Endothelial cell of umbilical vein (primary cell): ENCODE measurements around the gene SSUH2. TPM values are rescaled to one million over a fixed set of nuclear protein-coding genes. Genes with fewer than 3 reads are reported as not detected.
"Not testable (repeated sequence)": the region's sequence is repeated elsewhere in the genome, so short reads cannot be mapped to it uniquely, and the experiment has no call there.

Source experiments
- Bru-seq: library from RNA; stranded (reverse); fragments of 400-500 nt; gene quantifications from one replicate; lab custom pipeline; 2021; lab: Mats Ljungman, UMichigan
- BruChase-seq, 2 experiments: library from RNA; stranded (reverse); fragments of 400-500 nt; gene quantifications; one replicate each; lab custom pipeline; 2021; lab: Mats Ljungman, UMichigan
- BruUV-seq: library from RNA; stranded (reverse); fragments of 400-500 nt; replicated peaks from 2 replicates; lab custom pipeline; 2021; lab: Mats Ljungman, UMichigan
- CTCF ChIA-PET: fragments of 300-600, 350-600 bp; sonication (Branson Sonifier 250); formaldehyde crosslinking; loops from one replicate; lab custom pipeline; 2021; ENCODE audit warnings: antibody characterized with exemption, inconsistent platforms; lab: Charles Lee
- POLR2A ChIA-PET: fragments of 300-600, 350-600 bp; sonication (Branson Sonifier 250); formaldehyde crosslinking; loops from one replicate; lab custom pipeline; 2021; ENCODE audit warnings: antibody characterized with exemption, inconsistent platforms; lab: Charles Lee
- DNase-seq: peaks from one replicate; pipeline ENCODE4 v3.0.0-alpha.2; 2011; ENCODE audit warnings: low read depth, low spot score
- FAIRE-seq: peaks from 2 replicates; lab custom pipeline; 2011; peaks lifted over from hg19 to GRCh38; lab: Jason Lieb, UNC
- H2AFZ ChIP-seq: 2 replicates; pipeline ENCODE4 v1.6.0; 2012; ENCODE audit warnings: low read depth, low read length, control low read depth, inconsistent platforms
- H3K27ac ChIP-seq: 2 replicates; pipeline ENCODE4 v1.5.1; 2011; ENCODE audit warnings: low read depth, mild to moderate bottlenecking, control low read depth, low read length, moderate library complexity; ENCODE audit not compliant: insufficient read depth
- H3K27me3 ChIP-seq, 2 experiments: 2 replicates each; pipeline versions ENCODE4 v1.6.0 to v1.6.1; 2011; ENCODE audit warnings: low read length in 2 of 2, mixed read lengths in 1 of 2; ENCODE audit not compliant: control insufficient read depth in 2 of 2, insufficient read depth in 2 of 2
- H3K36me3 ChIP-seq, 2 experiments: 2 replicates in 1 of 2; 3 replicates in 1 of 2; pipeline ENCODE4 v1.5.1; 2011; ENCODE audit warnings: low read length in 2 of 2, mild to moderate bottlenecking in 1 of 2, moderate library complexity in 1 of 2; ENCODE audit not compliant: control insufficient read depth in 2 of 2, insufficient read depth in 2 of 2; ENCODE audit errors: extremely low read depth in 1 of 2
- H3K4me1 ChIP-seq: 3 replicates; pipeline ENCODE4 v1.5.1; 2011; ENCODE audit warnings: mild to moderate bottlenecking, low read length; ENCODE audit not compliant: control insufficient read depth, insufficient read depth; ENCODE audit errors: extremely low read depth
- H3K4me2 ChIP-seq: 2 replicates; pipeline ENCODE4 v1.6.1; 2011; ENCODE audit warnings: low read length, control low read depth, mixed read lengths; ENCODE audit not compliant: insufficient read depth
- H3K4me3 ChIP-seq, 3 experiments: fragments of 200-600 bp in 1 of 3; sonication (generic), shearing (Covaris generic) in 1 of 3; replicated peaks in 1 of 3; 2 replicates each; pipeline ENCODE4 v1.5.1; 2011 to 2016; ENCODE audit warnings: control low read depth in 3 of 3, low read length in 3 of 3, mild to moderate bottlenecking in 2 of 3, inconsistent platforms in 1 of 3, low read depth in 1 of 3, moderate library complexity in 1 of 3; ENCODE audit not compliant: insufficient read depth in 1 of 3
- H3K79me2 ChIP-seq: 2 replicates; pipeline ENCODE4 v1.6.0; 2012; ENCODE audit warnings: low read length, inconsistent platforms; ENCODE audit not compliant: control insufficient read depth, insufficient read depth
- H3K9ac ChIP-seq: replicated peaks from 2 replicates; pipeline ENCODE3; 2011; ENCODE audit warnings: low read length, control low read depth; ENCODE audit not compliant: insufficient read depth; ENCODE audit errors: extremely low read depth
- H3K9me1 ChIP-seq: replicated peaks from 3 replicates; pipeline ENCODE4 v1.6.0; 2011; ENCODE audit warnings: mild to moderate bottlenecking, low read length; ENCODE audit not compliant: control insufficient read depth, insufficient read depth; ENCODE audit errors: extremely low read depth
- H3K9me3 ChIP-seq: replicated peaks from 2 replicates; pipeline ENCODE4 v1.5.1; 2012; ENCODE audit warnings: low read length, inconsistent platforms; ENCODE audit not compliant: control insufficient read depth, insufficient read depth
- H4K20me1 ChIP-seq: replicated peaks from 2 replicates; pipeline ENCODE3; 2011; ENCODE audit warnings: mild to moderate bottlenecking, low read length; ENCODE audit not compliant: control insufficient read depth, insufficient read depth; ENCODE audit errors: extremely low read depth
- CTCF ChIP-seq, 2 donors: IDR thresholded peaks; 1 replicate in 1 of 2; 2 replicates in 1 of 2; pipeline ENCODE4 v1.5.1; 2011; ENCODE audit warnings: low read length in 2 of 2, mild to moderate bottlenecking in 2 of 2, moderate library complexity in 2 of 2, control low read depth in 1 of 2, inconsistent platforms in 1 of 2, low read depth in 1 of 2; ENCODE audit not compliant: insufficient read depth in 1 of 2; ENCODE audit errors: extremely low read depth in 1 of 2
- EZH2 ChIP-seq: IDR thresholded peaks from 2 replicates; pipeline ENCODE4 v1.6.1; 2012; ENCODE audit warnings: borderline replicate concordance, low read depth, mild to moderate bottlenecking, moderate library complexity, low read length, inconsistent platforms; ENCODE audit not compliant: severe bottlenecking
- FOS ChIP-seq: IDR thresholded peaks from 2 replicates; pipeline ENCODE4 v1.6.1; 2011; ENCODE audit warnings: mild to moderate bottlenecking, low read length, moderate library complexity, borderline replicate concordance; ENCODE audit not compliant: insufficient read depth
- GATA2 ChIP-seq: IDR thresholded peaks from 2 replicates; pipeline ENCODE4 v1.7.0; 2011; ENCODE audit warnings: low read depth, mild to moderate bottlenecking, moderate library complexity, mixed read lengths, low read length; ENCODE audit not compliant: insufficient read length, insufficient read depth
- JUN ChIP-seq: IDR thresholded peaks from 2 replicates; pipeline ENCODE4 v1.6.1; 2011; ENCODE audit warnings: borderline replicate concordance, low read depth; ENCODE audit not compliant: insufficient read length, insufficient read depth
- MAX ChIP-seq: IDR thresholded peaks from 2 replicates; pipeline ENCODE4 v1.6.1; 2011; ENCODE audit not compliant: insufficient read depth, insufficient read length
- MYC ChIP-seq: IDR thresholded peaks from one replicate; pipeline ENCODE4 v1.6.1; 2011; ENCODE audit warnings: mild to moderate bottlenecking, low read depth, low read length
- POLR2AphosphoS5 ChIP-seq: IDR thresholded peaks from 2 replicates; pipeline ENCODE4 v1.6.1; 2012; ENCODE audit warnings: low read depth, mild to moderate bottlenecking, control low read depth, low read length, moderate library complexity; ENCODE audit not compliant: insufficient read depth
- dilution Hi-C: fragments of 300-500 bp; cut with MboI; formaldehyde crosslinking; loops from one replicate; pipeline ENCODE4 v1.15.0; 2019; ENCODE audit warnings: low sequenced_read_pairs; ENCODE audit not compliant: extremely low pct_ligation_motif_present
- intact Hi-C: fragments of 100-400 bp; cut with micrococcal nuclease; formaldehyde crosslinking; loops from one replicate; pipeline ENCODE4 v1.10.0; 2022
- long read RNA-seq: library from polyadenylated mRNA; stranded (forward); transcript quantifications from one replicate; pipeline ENCODE4 v2.0.0, GENCODE V29; 2021
- polyA minus RNA-seq, 3 experiments: library from RNA; depleted of rRNA, polyadenylated mRNA; stranded (reverse); fragments of >200 nt; gene quantifications; 1 replicate in 1 of 3; 2 replicates in 2 of 3; pipeline ENCODE4 v1.2.3, GENCODE V29; 2011
- polyA plus RNA-seq, 4 experiments: library from polyadenylated mRNA; depleted of rRNA in 3 of 4; stranded (reverse) in 3 of 4; unstranded in 1 of 4; fragments of >200 nt; gene quantifications; 2 replicates each; pipeline versions ENCODE4 v1.2.1 to v1.2.3, GENCODE V29; 2011 to 2012; ENCODE audit warnings: missing spikeins in 1 of 4
- total RNA-seq: library from RNA; stranded (reverse); gene quantifications from 2 replicates; pipeline ENCODE4 v1.2.3, GENCODE V29; 2021

Gene SSUH2
- 0.44 TPM in 1 of 2 replicates, not detected in the other for total RNA-seq
- not detected in 2 replicates for polyA plus RNA-seq
- polyA plus RNA-seq (2011; cell fraction: cytosol; rRNA removed) = not detected in 2 replicates
- polyA plus RNA-seq (2011; cell fraction: nucleus; rRNA removed) = 0.07 TPM in 1 of 2 replicates, not detected in the other
- not detected in 2 replicates for polyA plus RNA-seq (2012)
- polyA minus RNA-seq = not detected in 2 replicates
- polyA minus RNA-seq (2011; cell fraction: cytosol; rRNA and poly(A)+ RNA removed) = 0.92 TPM
- polyA minus RNA-seq (2011; cell fraction: nucleus; rRNA and poly(A)+ RNA removed) = 0.38 TPM in 1 of 2 replicates, not detected in the other
- Bru-seq, nascent RNA = percentile 10 among the genes with signal in this experiment
- BruChase-seq, experiment 1, labeled RNA remaining after a 6-hour chase = percentile 22 among the genes with signal in this experiment
- BruChase-seq, experiment 2, labeled RNA remaining after a 2-hour chase = percentile 8 among the genes with signal in this experiment
- long read RNA-seq = 0 reads

GRCh38 chr3:8644748-8645390 lies at the start of gene SSUH2:
TSS of gene SSUH2 (minus strand) at chr3:8644798. CDS start at chr3:8644758, 40 bp downstream.
- Histone ChIP-seq H3K4me1 (no peaks in the 10 kb centered on the region), H3K9ac (no peak within 1 kb of the TSS), H3K27me3 (peaks cover 0 to 3% of the 10 kb centered on the region in 2 experiments), H3K79me2 (no peaks in the 10 kb centered on the region), H3K9me3 (no peaks in the 10 kb centered on the region), H3K36me3 (no peaks in the 10 kb centered on the region), H2AFZ (no peak within 1 kb of the TSS), H3K4me2 (no peak within 1 kb of the TSS), H4K20me1 (no peaks in the 10 kb centered on the region), H3K27ac (no peak within 1 kb of the TSS), H3K9me1 (no peaks in the 10 kb centered on the region), H3K4me3 (no peak within 1 kb of the TSS)
- no peak for DNase-seq
- no peak for FAIRE-seq
- intact Hi-C loops = no loop called here
- CTCF ChIA-PET = interaction anchor here (2.7 kb wide), 1 partner anchor 19 kb away, joined by 16 read pairs; no protein-coding TSS in a partner anchor
- POLR2A ChIA-PET = no interaction called here
- BruUV-seq = no TSS peak
- no peak for TF ChIP-seq FOS
- TF ChIP-seq JUN = no peak
- no peak for TF ChIP-seq MYC
- no peak for TF ChIP-seq MAX
- TF ChIP-seq EZH2 = no peak
- no peak for TF ChIP-seq GATA2
- no peak for TF ChIP-seq CTCF (IDR thresholded peaks at IDR 0.05; ENCODE audit: extremely low read depth in 1 of 2, insufficient read depth in 1 of 2, low read depth in 1 of 2, low read length in 2 of 2)
- TF ChIP-seq POLR2AphosphoS5 = no peak
- dilution Hi-C loops = no loop called here

GRCh38 chr3:8691295-8691694 lies 46.7 kb upstream of the SSUH2 start:
- H4K20me1 ChIP-seq, H2AFZ ChIP-seq, H3K27me3 ChIP-seq, dilution Hi-C loops, H3K9ac ChIP-seq, H3K4me1 ChIP-seq, CTCF ChIA-PET, POLR2A ChIA-PET, intact Hi-C loops, H3K36me3 ChIP-seq, H3K4me3 ChIP-seq, H3K79me2 ChIP-seq, FAIRE-seq, H3K4me2 ChIP-seq, H3K27ac ChIP-seq, DNase-seq, H3K9me3 ChIP-seq, H3K9me1 ChIP-seq, BruUV-seq: not testable (repeated sequence)
